Activated naive CD4-positive, alpha-beta T cell treated with anti-CD3 and anti-CD28 coated beads for 36 hours (primary cell): Measurements from ENCODE around the gene HACD3. TPM values are rescaled to one million over a fixed set of nuclear protein-coding genes. Genes with fewer than 3 reads are reported as not detected.

Source experiments
- total RNA-seq, 2 experiments: library from RNA; stranded (reverse); gene quantifications; one replicate each; pipeline ENCODE4 v1.2.3, GENCODE V29; 2021

Gene HACD3
- total RNA-seq, 2 experiments from 2014 or later = 29.1 to 30.1 TPM

Other genes with a start within 250 kb of the HACD3 start
- 10 to 100 TPM; 16.2 to 16.8 TPM for gene PARP16, start 243.6 kb upstream of the HACD3 start, total RNA-seq
- not detected for gene RNU5A-1, start 234.4 kb upstream of the HACD3 start, total RNA-seq
- gene RNU5B-1, start 225.8 kb upstream of the HACD3 start, total RNA-seq = not detected
- not detected for gene IGDCC3, start 152.5 kb upstream of the HACD3 start, total RNA-seq
- under 1 TPM; 0.17 to 0.41 TPM for gene IGDCC4, start 107.5 kb upstream of the HACD3 start, total RNA-seq
- 10 to 100 TPM; 23.0 to 24.9 TPM for gene DPP8, start 12.8 kb upstream of the HACD3 start, total RNA-seq
- gene INTS14, start 80.7 kb downstream of the HACD3 start, total RNA-seq = 10 to 100 TPM; 41.2 to 43.4 TPM
- 10 to 100 TPM; 10.7 to 12.4 TPM for gene SLC24A1, start 91.5 kb downstream of the HACD3 start, total RNA-seq